ENCODE measurements around the gene PIP5K1C.

- TF ChIP-seq CTCF (IDR thresholded peaks at IDR 0.05) (no peak), POLR2A (IDR thresholded peaks at IDR 0.05; ENCODE audit: low read depth) (no peak), EP300 (IDR thresholded peaks at IDR 0.05) (no peak), POLR2AphosphoS5 (IDR thresholded peaks at IDR 0.05) (no peak)
Observed at GRCh38 chr19:3623716-3624115, 76.6 kb downstream of the PIP5K1C start.
